ENCODE data around the gene NUMBL.

The NUMBL gene

GRCh38 chr19:40704491-40705361, 14.3 kb upstream of the NUMBL start:
- no peaks in the 10 kb centered on the region for H3K27me3 Mint-ChIP-seq (ENCODE audit: low read depth)
- no peaks in the 10 kb centered on the region for H3K4me1 Mint-ChIP-seq (ENCODE audit: low read depth)
- H3K9me3 Mint-ChIP-seq: no peaks in the 10 kb centered on the region
- H3K27ac Mint-ChIP-seq: no peak overlapping the region
- H3K36me3 Mint-ChIP-seq (ENCODE audit: low read depth): peaks cover 29% of the 10 kb centered on the region
- H3K4me3 Mint-ChIP-seq: no peak overlapping the region

- no peak overlapping the region for H3K27ac Mint-ChIP-seq
- no peaks in the 10 kb centered on the region for H3K4me1 Mint-ChIP-seq (ENCODE audit: low read depth)
- no peaks in the 10 kb centered on the region for H3K9me3 Mint-ChIP-seq
- no peak overlapping the region for H3K4me3 Mint-ChIP-seq
- no peaks in the 10 kb centered on the region for H3K27me3 Mint-ChIP-seq (ENCODE audit: low read depth)
- H3K36me3 Mint-ChIP-seq (ENCODE audit: low read depth): peaks cover 28% of the 10 kb centered on the region
These were observed 12.7 kb upstream of the NUMBL start for GRCh38 chr19:40703029-40703755.

GRCh38 chr19:40702337-40703012, 12.0 kb upstream of the NUMBL start:
- Mint-ChIP-seq H3K9me3 (no peaks in the 10 kb centered on the region), H3K4me1 (ENCODE audit: low read depth) (no peaks in the 10 kb centered on the region), H3K27me3 (ENCODE audit: low read depth) (no peaks in the 10 kb centered on the region), H3K4me3 (no peak overlapping the region), H3K36me3 (ENCODE audit: low read depth) (peaks cover 28% of the 10 kb centered on the region), H3K27ac (no peak overlapping the region)

GRCh38 chr19:40701758-40702157, 11.3 kb upstream of the NUMBL start:
- H3K4me1 Mint-ChIP-seq (ENCODE audit: low read depth): no peaks in the 10 kb centered on the region
- H3K27ac Mint-ChIP-seq: no peak overlapping the region
- no peaks in the 10 kb centered on the region for H3K9me3 Mint-ChIP-seq
- no peak overlapping the region for H3K4me3 Mint-ChIP-seq
- H3K27me3 Mint-ChIP-seq (ENCODE audit: low read depth): no peaks in the 10 kb centered on the region
- peaks cover 27% of the 10 kb centered on the region for H3K36me3 Mint-ChIP-seq (ENCODE audit: low read depth)

GRCh38 chr19:40700083-40700482, 9.6 kb upstream of the NUMBL start:
- peaks cover 27% of the 10 kb centered on the region for H3K36me3 Mint-ChIP-seq (ENCODE audit: low read depth)
- H3K9me3 Mint-ChIP-seq: no peaks in the 10 kb centered on the region
- H3K4me1 Mint-ChIP-seq (ENCODE audit: low read depth): no peaks in the 10 kb centered on the region
- H3K27me3 Mint-ChIP-seq (ENCODE audit: low read depth): no peaks in the 10 kb centered on the region
- no peak overlapping the region for H3K27ac Mint-ChIP-seq
- no peak overlapping the region for H3K4me3 Mint-ChIP-seq

- H3K27ac Mint-ChIP-seq: no peak overlapping the region
- peaks cover 14% of the 10 kb centered on the region for H3K36me3 Mint-ChIP-seq (ENCODE audit: low read depth)
- H3K9me3 Mint-ChIP-seq: no peaks in the 10 kb centered on the region
- H3K4me3 Mint-ChIP-seq: no peak overlapping the region
- H3K27me3 Mint-ChIP-seq (ENCODE audit: low read depth): no peaks in the 10 kb centered on the region
- no peaks in the 10 kb centered on the region for H3K4me1 Mint-ChIP-seq (ENCODE audit: low read depth)
These were observed 6.6 kb upstream of the NUMBL start for GRCh38 chr19:40697007-40697406.

GRCh38 chr19:40695881-40696280, 5.4 kb upstream of the NUMBL start:
- peaks cover 3% of the 10 kb centered on the region for H3K4me1 Mint-ChIP-seq (ENCODE audit: low read depth)
- no peak overlapping the region for H3K4me3 Mint-ChIP-seq
- no peaks in the 10 kb centered on the region for H3K9me3 Mint-ChIP-seq
- H3K27me3 Mint-ChIP-seq (ENCODE audit: low read depth): no peaks in the 10 kb centered on the region
- no peak overlapping the region for H3K27ac Mint-ChIP-seq
- peaks cover 12% of the 10 kb centered on the region for H3K36me3 Mint-ChIP-seq (ENCODE audit: low read depth)

- no peak overlapping the region for H3K27ac Mint-ChIP-seq
- H3K9me3 Mint-ChIP-seq: no peaks in the 10 kb centered on the region
- H3K27me3 Mint-ChIP-seq (ENCODE audit: low read depth): no peaks in the 10 kb centered on the region
- no peak overlapping the region for H3K4me3 Mint-ChIP-seq
- H3K4me1 Mint-ChIP-seq (ENCODE audit: low read depth): peaks cover 3% of the 10 kb centered on the region
- peaks cover 4% of the 10 kb centered on the region for H3K36me3 Mint-ChIP-seq (ENCODE audit: low read depth)
These were observed 3.4 kb upstream of the NUMBL start for GRCh38 chr19:40693896-40694295.

- H3K4me1 Mint-ChIP-seq (ENCODE audit: low read depth): peaks cover 3% of the 10 kb centered on the region
- H3K27me3 Mint-ChIP-seq (ENCODE audit: low read depth): no peaks in the 10 kb centered on the region
- H3K36me3 Mint-ChIP-seq (ENCODE audit: low read depth): peaks cover 4% of the 10 kb centered on the region
- no peak overlapping the region for H3K27ac Mint-ChIP-seq
- H3K9me3 Mint-ChIP-seq: no peaks in the 10 kb centered on the region
- H3K4me3 Mint-ChIP-seq: no peak overlapping the region
These were observed 2.8 kb upstream of the NUMBL start for GRCh38 chr19:40693150-40693788.

GRCh38 chr19:40692212-40692551, 1.7 kb upstream of the NUMBL start:
- no peaks in the 10 kb centered on the region for H3K27me3 Mint-ChIP-seq (ENCODE audit: low read depth)
- no peak overlapping the region for H3K4me3 Mint-ChIP-seq
- H3K9me3 Mint-ChIP-seq: no peaks in the 10 kb centered on the region
- peak overlapping the region; percentile 42 for H3K27ac Mint-ChIP-seq
- H3K4me1 Mint-ChIP-seq (ENCODE audit: low read depth): peaks cover 3% of the 10 kb centered on the region
- peaks cover 4% of the 10 kb centered on the region for H3K36me3 Mint-ChIP-seq (ENCODE audit: low read depth)

- Mint-ChIP-seq H3K27ac (peak overlapping the region; percentile 96), H3K4me3 (peak overlapping the region; percentile 48), H3K9me3 (no peaks in the 10 kb centered on the region), H3K4me1 (ENCODE audit: low read depth) (peaks cover 3% of the 10 kb centered on the region), H3K36me3 (ENCODE audit: low read depth) (peaks cover 4% of the 10 kb centered on the region), H3K27me3 (ENCODE audit: low read depth) (no peaks in the 10 kb centered on the region)
These were observed 1.2 kb upstream of the NUMBL start for GRCh38 chr19:40691421-40692211.

- no peaks in the 10 kb centered on the region for H3K9me3 Mint-ChIP-seq
- H3K27ac Mint-ChIP-seq: peak overlapping the region; percentile 96
- H3K27me3 Mint-ChIP-seq (ENCODE audit: low read depth): no peaks in the 10 kb centered on the region
- H3K36me3 Mint-ChIP-seq (ENCODE audit: low read depth): peaks cover 3% of the 10 kb centered on the region
- H3K4me3 Mint-ChIP-seq: peak overlapping the region; percentile 92
- H3K4me1 Mint-ChIP-seq (ENCODE audit: low read depth): peaks cover 3% of the 10 kb centered on the region
These were observed 406 bp upstream of the NUMBL start for GRCh38 chr19:40690693-40691420.

- H3K27me3 Mint-ChIP-seq (ENCODE audit: low read depth): no peaks in the 10 kb centered on the region
- H3K36me3 Mint-ChIP-seq (ENCODE audit: low read depth): peaks cover 6% of the 10 kb centered on the region
- H3K27ac Mint-ChIP-seq: no peak overlapping the region
- H3K4me1 Mint-ChIP-seq (ENCODE audit: low read depth): peaks cover 3% of the 10 kb centered on the region
- no peak overlapping the region for H3K4me3 Mint-ChIP-seq
- no peaks in the 10 kb centered on the region for H3K9me3 Mint-ChIP-seq
These were observed 957 bp downstream of the NUMBL start for GRCh38 chr19:40689339-40690049.

All from T-helper 1 cell treated with Interleukin-12 subunit alpha and Interleukin-12 subunit beta and Interleukin-4 antibody, amounts not matched to agents 30 μg/mL and 1 μg/mL, for 36 hours (primary cell).